SH-SY5Y (cell line): ENCODE results near the gene YIPF6.

Experiments used
- GATA2 ChIP-seq: IDR thresholded peaks from 2 replicates; pipeline ENCODE4 v1.6.1; 2011; ENCODE audit warnings: mild to moderate bottlenecking, low read depth, low read length
- GATA3 ChIP-seq: IDR thresholded peaks from 2 replicates; pipeline ENCODE4 v1.6.1; 2011; ENCODE audit warnings: low read depth, mild to moderate bottlenecking, low read length, moderate library complexity

GRCh38 chrX:68556036-68556435, 57.2 kb downstream of the YIPF6 start:
- no peak for TF ChIP-seq GATA3
- TF ChIP-seq GATA2 = no peak
